Stimulated activated CD4-positive, alpha-beta T cell treated with anti-CD3 and anti-CD28 coated beads, Interleukin-4, amount 100 ng/mL, for 1 hour (primary cell): Measurements from ENCODE around the gene BTNL8.
"Not testable (repeated sequence)": the region's sequence is repeated elsewhere in the genome, so short reads cannot be mapped to it uniquely, and the experiment has no call there.

Experiments
- DNase-seq: peaks from one replicate; pipeline ENCODE4 v3.0.0-alpha.2; 2020

Gene BTNL8

GRCh38 chr5:180875860-180876426 is 23.0 kb upstream of the BTNL8 start:
- no peak for DNase-seq

GRCh38 chr5:180885845-180886529 is 13.0 kb upstream of the BTNL8 start:
- not testable (repeated sequence) for DNase-seq

DNA sequence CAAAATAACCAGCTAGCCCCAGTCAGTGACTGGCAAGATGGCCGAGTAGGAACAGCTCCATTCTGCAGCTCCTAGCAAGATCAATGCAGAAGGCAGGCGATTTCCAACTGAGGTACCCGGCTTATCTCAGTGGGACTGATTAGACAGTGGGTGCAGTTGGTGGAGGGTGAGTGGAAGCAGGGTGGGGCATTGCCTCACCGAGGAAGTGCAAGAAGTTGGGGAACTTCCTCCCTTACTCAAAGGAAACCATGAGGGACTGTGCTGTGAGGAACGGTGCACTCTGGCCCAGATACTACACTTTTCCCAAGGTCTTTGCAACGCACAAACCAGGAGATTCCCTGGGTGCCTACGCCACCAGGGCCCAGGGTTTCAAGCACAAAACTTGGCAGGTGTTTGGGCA is 9.6 kb upstream of the BTNL8 start:
- DNase-seq: no peak

DNA sequence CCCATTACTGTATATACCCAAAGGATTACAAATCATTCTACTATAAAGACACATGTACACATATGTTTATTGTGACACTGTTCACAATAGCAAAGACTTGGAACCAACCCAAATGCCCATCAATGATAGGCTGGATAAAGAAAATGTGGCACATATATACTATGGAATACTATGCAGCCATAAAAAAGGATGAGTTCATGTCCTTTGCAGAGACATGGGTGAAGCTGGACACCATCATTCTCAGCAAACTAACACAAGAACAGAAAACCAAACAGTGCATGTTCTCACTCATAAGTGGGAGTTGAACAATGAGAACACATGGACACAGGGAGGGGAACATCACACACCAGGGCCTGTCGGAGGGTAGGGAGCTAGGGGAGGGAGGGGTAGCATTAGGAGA is 3.6 kb upstream of the BTNL8 start:
- not testable (repeated sequence) for DNase-seq

DNA sequence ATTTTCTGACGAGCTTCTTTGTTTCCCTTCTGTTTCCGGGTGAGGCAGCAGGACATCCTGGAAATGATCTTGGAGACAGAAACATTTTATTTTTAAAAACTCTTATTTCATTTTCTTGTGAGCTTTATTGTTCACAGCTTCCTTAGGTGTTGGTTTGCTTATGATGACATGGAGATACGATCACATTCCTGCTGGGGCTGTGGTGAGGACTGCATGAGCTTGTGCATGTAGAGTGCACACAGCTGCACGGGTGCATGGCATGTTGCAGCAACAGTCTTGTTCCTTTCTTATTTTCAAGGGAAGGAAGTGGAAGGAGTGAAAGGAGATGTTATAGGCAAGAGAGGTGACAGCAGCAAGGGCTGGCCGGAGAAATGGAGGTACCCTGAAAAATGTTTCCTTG is 1.2 kb downstream of the BTNL8 start:
- DNase-seq: no peak

DNA sequence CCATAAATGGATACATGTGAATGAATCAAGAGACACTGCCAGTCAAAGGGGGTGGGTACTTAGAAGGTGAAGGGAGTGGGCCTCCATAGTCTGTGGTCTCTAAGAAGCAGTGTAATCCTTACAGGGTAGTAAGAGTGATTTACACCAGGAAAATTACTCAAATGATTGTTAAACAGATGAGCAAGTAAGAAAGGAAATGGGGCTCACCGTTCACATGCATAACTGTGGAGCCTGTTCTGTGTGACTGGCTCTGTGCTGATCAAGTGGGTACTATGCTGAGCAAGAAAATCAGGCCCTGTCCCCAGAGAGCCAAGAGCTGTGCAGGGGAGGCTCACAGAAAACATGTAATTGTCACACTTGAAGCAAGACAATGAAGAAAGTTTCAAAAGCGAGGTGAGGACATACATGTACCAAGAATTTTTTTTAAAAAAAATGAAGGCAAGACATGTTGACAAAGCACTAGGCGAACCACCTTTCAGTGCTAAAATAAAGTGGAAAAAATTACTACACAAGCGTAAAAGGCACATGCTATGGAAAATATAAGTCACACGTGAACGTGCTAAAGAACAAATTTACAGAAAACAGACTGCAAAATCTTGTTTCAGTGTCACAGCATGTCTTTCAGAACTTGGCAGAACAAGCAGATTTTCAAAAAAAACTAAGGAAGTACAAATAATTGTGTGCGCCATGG is 2.5 kb downstream of the BTNL8 start:
- no peak for DNase-seq

GRCh38 chr5:180908400-180908799 is 9.4 kb downstream of the BTNL8 start:
- DNase-seq: no peak

GRCh38 chr5:180908998-180909731 is 10.2 kb downstream of the BTNL8 start:
- no peak for DNase-seq

- no peak for DNase-seq
These were observed 10.8 kb downstream of the BTNL8 start for GRCh38 chr5:180909782-180910181.

DNA sequence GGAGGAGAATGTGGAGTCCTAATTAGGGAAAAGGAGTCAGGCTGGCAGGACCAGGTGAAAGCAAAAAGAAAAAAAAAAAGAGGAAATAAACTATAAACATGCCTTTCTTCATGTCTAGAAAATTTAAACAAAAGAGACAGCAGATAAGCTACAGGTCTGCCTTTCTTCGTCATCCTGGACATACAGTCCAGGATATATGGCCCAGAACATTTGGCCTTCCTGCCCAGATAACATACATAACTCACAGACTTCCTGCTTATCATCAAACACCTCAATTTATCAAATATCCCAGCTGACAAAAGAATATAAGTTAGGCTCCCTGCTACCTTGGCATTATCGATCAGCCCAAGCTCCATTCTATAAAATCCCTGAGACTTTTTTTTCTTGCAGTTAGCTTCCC is 11.2 kb downstream of the BTNL8 start:
- no peak for DNase-seq

DNA sequence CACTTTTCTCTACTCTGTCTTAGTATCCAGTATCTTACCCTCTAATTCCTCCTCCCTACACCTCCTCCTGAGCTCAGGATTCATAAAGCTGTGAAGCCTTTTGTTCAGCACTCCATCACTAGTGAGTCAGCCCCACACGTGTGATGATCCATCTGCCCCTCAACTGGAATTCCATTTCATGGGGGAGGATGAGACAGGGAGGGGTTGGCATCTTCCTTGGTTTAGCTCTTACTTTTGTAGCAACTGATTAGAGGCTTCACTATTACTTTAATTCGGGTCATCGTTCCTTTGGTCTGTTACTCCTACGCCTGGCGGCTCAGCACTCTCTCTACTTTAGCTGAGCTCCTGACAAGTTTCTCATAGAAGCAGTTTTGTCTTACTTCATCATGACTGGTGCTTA is 11.8 kb downstream of the BTNL8 start:
- no peak for DNase-seq

GRCh38 chr5:180914646-180915045 is 15.7 kb downstream of the BTNL8 start:
- DNase-seq: no peak

- DNase-seq: no peak
These were observed 17.0 kb downstream of the BTNL8 start for GRCh38 chr5:180915924-180916323.

- DNase-seq: no peak
These were observed 19.4 kb downstream of the BTNL8 start for GRCh38 chr5:180918380-180918779.

DNA sequence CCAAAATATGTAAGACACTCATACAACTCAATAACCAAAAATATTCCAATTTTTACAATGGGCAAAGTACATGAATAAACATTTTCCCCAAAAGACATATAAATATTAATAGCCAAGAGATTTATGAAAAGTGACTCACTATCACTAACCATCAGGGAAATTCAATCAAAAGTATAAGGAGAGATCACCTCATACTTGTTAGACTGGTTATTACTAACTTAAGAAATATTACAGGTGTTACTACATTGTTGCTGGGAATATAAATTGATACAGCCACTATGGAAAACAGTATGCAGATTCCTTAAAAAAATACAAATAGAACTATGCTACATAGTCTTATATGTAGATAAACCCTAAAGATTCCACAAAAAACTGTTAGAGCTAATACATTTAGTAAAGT is 21.8 kb downstream of the BTNL8 start:
- DNase-seq: no peak

DNA sequence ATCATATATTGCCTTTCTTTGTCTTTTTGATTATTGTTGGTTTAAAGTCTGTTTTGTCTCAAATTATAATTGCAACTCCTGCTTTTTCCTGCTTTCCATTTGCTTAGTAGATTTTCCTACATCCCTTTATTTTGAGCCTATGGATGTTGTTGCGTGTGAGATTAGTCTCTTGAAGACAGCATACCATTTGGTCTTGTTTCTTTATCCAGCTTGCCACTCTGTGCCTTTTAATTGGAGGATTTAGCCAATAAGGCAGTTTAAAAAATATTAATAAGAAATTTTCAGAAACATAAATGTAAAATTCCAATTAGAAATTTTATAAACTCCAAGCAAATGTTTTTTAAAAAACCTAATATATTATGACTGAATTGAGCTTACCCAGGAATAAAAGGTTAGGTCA is 24.0 kb downstream of the BTNL8 start:
- DNase-seq: no peak

DNA sequence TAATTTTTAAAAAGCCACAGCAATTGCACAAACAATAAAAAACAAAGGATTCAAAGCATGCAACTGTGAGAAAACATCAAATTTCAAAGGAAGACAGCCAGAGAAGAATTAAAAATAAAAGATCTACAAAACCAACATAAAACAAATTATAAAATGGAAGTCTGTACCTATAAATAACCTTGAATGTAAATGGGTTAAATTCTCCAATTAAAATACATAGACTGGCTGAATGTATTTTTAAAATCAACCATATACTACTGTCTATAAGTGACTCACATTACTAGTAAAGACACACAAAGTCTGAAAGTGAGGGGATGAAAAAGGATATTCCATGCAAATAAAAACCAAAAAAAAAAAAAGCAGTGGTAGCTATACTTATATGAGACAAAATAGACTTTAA is 33.7 kb downstream of the BTNL8 start:
- DNase-seq: no peak

DNA sequence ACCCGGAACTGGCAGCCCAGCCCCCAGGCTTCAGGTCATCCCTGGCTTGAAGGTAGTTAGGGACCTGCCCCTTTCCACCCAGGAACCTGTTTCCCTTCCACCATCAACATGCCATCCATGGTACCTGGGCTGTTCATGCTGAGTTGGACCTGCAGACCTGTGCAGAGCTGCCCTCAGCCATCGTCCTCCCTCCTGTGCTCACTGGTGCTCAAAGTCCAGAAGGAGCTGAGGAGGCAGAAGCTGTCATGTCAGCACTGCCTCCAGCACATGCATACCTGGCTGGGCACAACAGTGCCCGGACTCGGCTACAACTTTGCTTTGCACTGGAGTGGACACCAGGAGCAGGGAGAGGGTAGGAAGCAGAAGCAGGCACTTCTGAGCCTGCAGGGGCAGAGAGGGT is 36.2 kb downstream of the BTNL8 start:
- no peak for DNase-seq

- DNase-seq: no peak
These were observed 39.3 kb downstream of the BTNL8 start for GRCh38 chr5:180938294-180938693.

GRCh38 chr5:180950291-180950949 is 51.5 kb downstream of the BTNL8 start:
- DNase-seq: no peak

- DNase-seq: no peak
These were observed 60.7 kb downstream of the BTNL8 start for GRCh38 chr5:180959661-180960060.

DNA sequence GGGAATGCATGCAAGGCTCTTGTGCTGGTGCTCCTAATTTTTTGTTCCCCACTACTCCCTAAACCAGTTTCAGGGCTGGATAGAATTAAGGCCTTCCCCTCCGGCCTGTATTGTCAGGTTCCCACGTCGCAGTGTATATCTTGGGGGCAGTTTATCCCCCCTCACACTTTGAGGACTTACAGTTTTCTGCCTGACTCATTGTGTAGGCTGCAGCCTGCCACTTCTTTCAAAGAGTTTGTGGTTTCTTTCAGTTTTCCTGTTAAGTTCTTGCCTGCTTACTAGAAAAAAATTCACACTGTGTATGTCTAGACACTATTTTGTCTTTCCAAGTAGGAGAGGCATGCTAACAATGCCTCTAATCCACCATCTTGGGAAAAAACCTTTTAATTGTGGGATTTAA is 61.2 kb downstream of the BTNL8 start:
- DNase-seq: no peak

GRCh38 chr5:180969406-180969805 is 70.4 kb downstream of the BTNL8 start:
- no peak for DNase-seq
